HG02759 (cell line): ENCODE results near the gene GATD1.

Experiments
- ATAC-seq: cut with Tn5 transposase; IDR thresholded peaks from one replicate; pipeline ENCODE4 v1.9.1; 2021; ENCODE audit warnings: mild to moderate bottlenecking, moderate library complexity; ENCODE audit not compliant: unreplicated experiment

The GATD1 gene, protein sequence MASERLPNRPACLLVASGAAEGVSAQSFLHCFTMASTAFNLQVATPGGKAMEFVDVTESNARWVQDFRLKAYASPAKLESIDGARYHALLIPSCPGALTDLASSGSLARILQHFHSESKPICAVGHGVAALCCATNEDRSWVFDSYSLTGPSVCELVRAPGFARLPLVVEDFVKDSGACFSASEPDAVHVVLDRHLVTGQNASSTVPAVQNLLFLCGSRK

DNA sequence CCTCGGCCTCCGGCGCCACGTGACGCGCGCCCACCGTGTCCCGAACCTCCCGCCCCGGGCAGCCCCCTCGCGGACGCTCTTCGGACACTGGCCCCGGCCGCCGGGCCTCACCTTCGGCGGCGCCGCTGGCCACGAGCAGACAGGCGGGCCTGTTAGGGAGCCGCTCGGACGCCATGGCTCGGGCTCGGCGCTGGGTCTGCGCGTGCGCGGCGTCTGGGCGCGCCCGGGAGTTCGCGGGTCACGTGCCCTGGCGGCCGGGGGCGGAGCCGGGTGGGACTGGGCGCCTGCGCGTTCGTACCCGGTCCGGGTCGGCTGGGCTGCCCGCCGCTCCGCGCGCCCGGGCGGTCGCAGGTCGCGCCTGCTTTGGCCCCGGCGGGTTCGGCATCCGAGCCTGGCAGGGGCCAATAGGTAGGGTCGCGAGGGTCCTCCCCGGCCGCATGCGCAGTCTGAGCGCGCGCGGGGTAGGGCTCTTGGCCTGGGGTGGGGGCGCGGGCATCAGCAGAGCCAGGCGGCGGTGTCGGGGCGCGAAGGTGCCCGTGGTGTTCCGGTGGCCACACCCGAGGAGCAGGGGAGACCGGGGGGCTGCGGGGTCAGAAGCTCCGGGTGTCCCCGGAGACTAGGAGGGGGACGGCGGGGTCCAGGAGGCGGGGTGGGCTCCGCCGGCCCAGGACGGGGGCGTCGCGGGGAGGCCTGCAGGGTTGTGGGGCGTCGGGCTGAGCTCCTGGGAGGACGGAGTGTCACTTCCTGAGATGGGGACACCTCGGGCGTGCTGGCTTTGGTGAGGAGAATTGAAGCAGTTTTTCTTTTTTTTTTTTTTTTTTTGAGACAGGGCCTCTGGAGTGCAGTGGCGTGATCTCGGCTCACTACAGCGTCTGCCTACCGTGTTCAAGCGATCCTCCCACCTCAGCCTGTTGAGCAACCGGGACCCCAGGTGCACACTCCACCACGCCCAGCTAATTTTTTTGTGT, at the start of gene GATD1:
Gene GATD1, minus strand, starts transcription at position 200 of the 968 bp plus-strand sequence. Its CDS starts 25 bp downstream, at position 175.
- ATAC-seq = peak; percentile 83

DNA sequence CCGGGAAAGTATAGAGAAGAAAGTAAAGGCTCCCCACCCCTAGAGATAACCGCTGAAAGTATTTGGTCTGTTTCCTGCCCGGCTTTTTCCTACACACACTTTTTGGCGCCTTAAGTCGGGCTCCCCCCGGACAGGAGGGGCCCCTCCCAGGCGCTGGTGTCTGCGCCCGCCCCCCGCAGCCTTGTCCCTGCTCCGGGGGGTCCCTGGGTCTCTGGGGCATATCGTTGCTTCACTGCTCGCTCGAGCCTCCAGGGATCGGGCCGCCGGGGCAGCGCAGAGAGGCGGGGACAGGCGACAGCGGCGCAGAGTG, 49.5 kb upstream of the GATD1 start:
- ATAC-seq = no peak

DNA sequence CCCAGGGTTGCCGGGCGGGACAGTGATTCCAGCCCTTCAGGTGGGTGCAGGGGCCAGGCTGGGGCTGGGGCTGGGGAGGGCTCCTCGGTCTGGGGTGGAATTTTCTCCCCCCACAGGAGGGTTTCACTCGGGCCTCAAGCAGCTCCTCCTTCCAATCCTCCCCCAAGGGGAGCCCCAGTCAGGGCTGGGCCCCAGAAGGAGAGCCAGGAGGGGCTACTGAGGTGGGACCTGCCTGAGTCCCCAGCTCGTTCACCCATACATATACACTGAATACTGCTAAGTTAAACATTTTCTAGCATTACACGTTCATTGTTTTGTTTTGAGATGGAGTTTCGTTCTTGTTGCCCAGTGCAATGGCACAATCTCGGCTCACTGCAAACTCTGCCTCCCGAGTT, 48.9 kb upstream of the GATD1 start:
- ATAC-seq = no peak

DNA sequence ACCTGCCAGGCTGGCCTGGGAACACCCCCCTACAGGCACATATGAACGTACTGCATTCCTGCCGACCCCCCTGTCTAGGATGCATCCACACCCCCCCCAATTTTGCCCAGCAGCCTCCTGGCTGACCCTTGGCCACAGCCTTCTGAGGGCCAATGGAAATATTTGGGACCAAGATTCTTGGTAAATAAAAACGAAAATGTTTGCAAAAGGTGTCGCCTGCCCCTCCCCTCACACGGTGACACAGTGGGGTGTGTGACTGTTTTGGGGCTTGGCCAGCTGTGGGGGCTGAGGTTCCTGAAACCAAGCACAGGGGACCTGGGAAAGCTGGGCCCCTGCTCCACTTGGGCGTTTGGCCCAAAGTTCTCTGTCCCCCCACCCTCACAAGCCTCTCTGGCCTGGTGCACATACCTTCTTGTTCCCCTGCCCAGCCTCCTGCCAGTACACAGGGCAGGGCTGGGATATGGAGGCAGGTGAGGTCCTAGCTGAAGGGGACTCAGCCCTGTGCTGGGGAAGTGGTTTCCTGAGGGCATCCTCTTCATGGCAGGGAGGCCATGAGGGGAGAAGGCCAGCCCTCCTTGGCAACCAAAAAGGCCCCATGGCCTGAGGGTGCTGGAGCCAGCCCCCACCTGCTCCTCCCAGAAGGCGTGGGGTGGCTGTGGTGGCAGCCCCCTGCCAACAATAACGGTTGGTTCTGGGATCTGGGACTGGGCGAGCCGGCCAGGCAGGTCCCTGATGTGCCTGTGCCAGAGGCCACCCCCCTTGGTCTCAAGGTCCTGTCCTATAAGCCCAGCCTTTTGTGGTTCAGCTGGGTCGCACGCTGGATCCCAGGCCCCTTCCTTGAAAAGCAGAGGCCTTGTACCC, 48.3 kb upstream of the GATD1 start:
- ATAC-seq = no peak

DNA sequence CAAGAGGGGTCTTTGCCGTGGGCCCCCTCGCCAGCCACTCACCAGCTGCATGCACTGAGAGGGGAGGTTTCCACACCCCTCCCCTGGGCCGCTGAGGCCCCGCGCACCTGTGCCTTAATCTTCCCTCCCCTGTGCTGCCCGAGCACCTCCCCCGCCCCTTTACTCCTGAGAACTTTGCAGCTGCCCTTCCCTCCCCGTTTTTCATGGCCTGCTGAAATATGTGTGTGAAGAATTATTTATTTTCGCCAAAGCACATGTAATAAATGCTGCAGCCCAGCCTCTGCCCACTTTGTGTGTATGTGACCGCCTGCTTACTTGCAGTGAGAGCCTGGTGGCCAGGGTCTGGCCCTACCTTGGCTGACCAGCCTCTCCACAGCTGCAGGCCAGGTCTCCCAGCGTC, 47.7 kb upstream of the GATD1 start:
- no peak for ATAC-seq

DNA sequence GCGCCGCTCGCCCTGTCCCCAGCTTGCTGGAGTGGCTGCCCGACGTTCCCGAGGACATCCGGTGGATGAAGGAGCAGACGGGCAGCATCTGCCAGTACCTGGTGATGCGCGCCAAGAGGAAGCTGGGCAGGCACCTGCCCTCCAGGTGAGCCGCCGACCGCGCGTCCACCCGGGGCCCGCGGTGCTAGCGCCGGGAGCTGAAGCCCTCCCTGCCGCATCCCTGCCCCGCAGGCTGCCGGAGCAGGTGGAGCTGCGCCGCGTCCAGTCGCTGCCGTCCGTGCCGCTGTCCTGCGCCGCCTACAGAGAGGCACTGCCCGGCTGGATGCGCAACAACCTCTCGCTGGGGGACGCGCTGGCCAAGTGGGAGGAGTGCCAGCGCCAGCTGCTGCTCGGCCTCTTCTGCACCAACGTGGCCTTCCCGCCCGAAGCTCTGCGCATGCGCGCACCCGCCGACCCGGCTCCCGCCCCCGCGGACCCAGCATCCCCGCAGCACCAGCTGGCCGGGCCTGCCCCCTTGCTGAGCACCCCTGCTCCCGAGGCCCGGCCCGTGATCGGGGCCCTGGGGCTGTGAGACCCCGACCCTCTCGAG, 47.1 kb upstream of the GATD1 start:
- no peak for ATAC-seq

DNA sequence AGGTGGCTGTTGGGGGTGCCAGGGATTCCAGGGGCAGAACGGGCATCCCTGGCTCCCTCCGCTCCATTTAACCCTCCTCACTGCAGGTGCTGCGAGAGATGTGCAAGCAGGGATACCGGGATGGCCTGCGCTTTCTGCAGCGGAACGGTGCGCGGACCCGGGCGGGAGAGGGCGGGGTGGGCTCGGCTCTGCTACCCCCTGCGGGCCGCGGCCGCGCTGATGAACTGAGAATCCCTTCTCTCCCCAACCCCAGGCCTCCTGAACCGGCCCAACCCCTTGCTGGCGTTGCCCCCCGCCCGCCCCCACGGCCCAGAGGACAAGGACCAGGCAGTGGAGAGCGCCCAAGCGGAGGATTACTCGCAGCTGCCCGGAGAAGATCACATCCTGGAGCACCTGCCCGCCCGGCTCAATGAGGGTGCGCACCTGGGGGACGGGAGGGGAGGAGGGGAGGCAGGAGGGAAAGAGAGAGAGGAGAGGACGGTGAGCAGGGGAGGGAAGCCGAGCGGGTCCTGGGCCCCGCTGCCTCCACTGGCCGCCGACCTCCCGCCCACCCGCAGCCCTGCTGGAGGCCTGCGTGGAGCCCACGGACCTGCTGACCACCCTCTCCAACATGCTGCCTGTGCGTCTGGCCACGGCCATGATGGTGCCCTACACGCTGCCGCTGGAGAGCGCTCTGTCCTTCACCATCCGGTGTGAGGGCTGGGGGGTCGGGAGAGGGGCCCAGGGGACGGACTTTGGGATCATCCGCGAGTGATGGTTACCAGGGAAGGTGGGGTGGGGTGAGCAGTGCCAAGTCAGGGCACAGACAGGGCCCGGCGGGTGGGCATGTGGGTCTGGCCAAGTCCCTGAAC, 46.4 kb upstream of the GATD1 start:
- no peak for ATAC-seq

DNA sequence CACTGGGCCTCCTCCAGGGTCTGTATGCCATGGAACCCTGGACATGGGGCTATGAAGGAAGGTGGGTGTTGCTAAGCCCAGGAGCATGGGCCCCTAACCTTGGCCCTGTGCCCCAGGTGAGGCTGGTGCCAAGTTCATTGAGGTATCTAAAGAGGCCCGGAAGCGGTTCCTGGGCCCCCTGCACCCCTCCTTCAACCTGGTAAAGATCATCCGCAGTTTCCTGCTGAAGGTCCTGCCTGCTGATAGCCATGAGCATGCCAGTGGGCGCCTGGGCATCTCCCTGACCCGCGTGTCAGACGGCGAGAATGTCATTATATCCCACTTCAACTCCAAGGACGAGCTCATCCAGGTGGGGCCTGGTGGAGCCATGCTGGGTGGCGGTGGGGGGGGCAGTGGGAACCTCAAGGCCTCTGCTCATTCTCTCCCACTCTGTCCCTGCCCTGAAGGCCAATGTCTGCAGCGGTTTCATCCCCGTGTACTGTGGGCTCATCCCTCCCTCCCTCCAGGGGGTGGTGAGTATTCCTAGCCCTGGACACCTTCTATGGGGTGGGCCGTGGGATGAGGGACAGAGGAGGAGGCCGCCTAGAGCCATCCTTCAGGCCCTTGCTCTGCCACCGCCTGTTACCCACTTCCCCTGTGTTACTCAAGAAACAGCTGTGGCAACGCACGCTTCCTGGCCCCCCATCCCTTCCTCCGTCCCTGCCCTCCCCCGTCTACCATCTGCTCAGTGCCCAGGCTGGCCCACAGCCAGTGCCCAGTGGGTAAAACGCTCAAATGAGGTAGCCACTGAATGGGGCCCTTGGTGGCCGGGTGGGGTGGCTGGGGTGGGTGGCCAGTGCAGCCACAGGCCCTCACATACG, 44.5 kb upstream of the GATD1 start:
- ATAC-seq = no peak

DNA sequence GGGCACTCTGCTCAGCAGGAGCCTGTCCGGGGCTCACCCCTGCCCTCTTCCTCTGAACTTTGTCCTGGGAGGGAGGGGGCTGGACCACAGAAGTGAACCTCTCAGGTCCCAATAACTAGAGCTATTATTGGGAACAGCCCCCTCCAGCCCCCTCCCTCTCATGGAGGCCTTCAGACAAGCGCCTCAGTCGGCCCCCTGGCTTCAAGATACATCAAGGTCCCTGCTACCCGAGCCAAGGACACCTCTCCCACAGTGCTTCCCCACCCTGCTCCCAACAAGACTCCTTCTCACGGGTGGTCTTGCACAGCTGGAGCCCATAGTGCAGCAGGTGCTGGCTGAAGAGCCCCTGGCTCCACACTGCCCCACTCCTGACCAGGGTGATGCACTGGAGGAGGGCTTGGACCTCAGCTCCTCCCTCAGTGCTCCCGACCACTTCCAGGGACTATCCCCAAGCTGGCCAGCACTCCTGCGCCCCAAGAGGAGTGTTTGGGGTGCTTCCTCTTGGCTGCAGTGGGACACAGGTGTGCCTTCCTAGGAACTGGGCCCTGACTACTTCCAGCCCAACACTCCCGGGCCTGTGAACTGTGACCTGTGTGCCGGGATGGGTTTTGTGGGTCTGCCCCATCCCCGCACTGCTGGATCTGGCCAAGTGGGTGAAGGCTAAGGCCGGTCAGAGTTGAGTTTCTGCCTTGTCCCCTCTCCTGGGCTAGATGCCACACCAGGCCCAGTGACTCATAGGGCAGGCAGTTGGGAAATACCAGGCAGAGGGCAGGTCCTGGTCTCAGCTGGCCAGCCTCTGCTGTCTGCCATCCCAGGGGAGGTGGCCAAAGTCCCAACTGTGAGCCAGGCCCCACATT, 43.6 kb upstream of the GATD1 start:
- ATAC-seq = no peak

DNA sequence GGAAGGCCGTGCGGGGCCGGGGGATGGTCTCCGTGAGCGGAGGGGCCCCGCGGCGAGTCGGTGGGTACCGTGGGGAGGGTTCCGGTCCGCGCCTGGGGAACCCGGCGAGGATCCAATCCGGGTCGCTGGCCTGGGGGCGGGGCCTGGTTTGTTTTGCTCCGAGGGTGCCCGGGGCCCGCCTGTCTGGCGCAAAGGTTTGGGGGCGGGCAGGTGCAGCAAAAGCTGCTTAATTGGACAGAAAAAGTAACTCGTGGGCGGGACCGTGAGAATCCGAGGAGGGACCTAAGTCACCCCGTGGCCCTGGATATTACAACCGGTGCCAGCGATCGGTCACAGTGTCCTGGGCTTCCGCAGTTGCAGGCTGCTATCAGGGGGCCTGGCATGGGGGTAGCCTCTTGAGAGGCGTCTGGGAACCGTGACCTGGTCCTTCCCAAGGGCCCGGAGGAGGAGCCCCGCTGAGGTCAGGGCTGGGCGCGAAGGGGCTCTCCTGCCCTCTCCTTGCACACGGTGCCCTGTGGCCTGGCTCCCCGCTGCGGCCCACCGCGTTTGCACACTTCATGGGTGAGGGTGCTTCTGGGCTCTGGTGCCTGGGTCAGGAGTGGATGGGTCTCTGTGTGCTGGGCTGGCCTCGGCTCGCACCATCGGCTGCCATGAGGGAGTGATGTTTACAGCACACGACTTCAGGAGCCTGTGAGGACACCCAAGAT, 42.8 kb upstream of the GATD1 start:
- peak; percentile 70 for ATAC-seq

DNA sequence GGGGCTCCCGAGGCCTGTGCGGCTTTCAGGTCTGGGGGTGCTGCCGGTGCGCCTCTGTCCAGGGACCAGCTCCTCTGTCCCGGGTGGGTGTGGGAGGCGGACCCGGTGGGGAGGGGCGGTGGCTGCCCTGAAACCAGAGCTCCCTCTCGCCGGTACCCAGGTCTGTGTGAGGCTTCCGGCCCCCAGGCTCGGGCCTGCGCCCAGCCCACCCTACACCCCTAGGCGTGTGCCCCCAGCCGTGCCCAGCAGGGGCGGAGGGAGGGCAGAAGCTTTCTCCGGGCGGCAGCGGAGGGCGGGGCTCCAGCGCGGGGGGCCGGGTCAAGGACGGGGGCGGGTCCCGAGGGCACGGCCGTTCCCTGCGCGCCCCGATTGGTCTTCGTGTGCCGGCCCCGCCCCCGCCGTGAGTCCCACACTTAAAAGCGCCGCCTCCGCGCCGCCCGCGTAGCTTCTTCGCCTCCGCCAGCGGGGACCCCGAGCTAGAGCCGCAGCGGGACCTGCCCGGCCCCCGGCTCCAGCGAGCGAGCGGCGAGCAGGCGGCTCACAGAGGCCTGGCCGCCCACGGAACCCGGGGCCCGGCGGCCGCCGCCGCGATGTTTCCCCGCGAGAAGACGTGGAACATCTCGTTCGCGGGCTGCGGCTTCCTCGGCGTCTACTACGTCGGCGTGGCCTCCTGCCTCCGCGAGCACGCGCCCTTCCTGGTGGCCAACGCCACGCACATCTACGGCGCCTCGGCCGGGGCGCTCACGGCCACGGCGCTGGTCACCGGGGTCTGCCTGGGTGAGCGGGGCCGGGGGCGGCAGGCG, 42.0 kb upstream of the GATD1 start:
- ATAC-seq = peak; percentile 74

DNA sequence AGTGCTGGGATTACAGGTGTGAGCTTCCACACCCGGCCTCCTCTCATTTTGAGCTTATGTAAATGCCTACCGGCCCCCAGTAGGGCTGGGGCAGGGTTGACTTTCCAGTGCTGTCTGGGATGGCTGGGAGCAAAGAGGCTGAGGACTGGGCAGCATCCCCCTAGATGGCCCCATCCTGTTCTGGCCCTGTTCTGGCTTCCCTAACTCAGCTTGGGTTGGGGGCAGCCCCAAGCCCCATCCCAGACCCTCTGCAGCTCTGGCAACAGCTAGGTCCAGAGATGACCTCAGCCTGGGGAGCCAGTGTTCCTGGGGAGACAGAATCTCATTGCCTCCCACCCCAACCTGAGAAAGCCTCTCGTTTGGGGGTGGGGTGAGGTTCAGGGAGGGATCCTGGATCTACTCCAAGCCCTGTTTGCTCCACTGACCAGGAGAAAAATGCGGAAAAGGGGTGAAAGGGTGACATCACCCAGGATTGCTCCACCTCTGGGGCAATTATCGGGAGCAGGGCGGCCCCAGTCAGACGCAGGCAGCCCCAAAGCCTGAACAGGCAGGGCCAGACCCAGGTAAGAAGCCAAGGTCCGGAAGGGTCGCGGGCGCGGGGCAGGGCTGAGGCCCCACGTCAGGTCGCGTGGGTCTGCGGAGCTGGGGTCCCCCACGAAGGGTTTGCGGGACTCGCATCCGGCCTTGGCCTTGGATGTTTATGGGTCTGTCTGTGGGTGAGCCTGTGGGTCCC, 41.3 kb upstream of the GATD1 start, which contains the start of gene PNPLA2:
Gene PNPLA2, plus strand, starts transcription at position 519 of the 733 bp plus-strand sequence. CDS start 805 bp downstream, outside the sequence.
- ATAC-seq = no peak

DNA sequence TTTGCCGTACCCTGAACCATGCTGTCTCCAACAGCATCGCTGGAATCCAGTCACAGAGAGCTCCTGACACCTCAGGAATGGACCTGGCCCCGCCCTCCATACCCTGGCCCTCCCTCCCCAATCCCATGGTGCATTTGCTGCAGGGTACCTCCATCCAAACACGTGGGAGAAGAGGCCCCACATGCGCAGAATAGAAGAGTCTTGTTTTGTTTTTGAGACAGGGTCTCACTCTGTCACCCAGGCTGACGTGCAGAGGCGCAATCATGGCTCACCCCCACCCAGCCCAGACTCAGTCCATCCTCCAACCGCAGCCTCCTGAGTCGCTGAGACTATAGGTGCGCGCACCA, 39.1 kb upstream of the GATD1 start:
- no peak for ATAC-seq

DNA sequence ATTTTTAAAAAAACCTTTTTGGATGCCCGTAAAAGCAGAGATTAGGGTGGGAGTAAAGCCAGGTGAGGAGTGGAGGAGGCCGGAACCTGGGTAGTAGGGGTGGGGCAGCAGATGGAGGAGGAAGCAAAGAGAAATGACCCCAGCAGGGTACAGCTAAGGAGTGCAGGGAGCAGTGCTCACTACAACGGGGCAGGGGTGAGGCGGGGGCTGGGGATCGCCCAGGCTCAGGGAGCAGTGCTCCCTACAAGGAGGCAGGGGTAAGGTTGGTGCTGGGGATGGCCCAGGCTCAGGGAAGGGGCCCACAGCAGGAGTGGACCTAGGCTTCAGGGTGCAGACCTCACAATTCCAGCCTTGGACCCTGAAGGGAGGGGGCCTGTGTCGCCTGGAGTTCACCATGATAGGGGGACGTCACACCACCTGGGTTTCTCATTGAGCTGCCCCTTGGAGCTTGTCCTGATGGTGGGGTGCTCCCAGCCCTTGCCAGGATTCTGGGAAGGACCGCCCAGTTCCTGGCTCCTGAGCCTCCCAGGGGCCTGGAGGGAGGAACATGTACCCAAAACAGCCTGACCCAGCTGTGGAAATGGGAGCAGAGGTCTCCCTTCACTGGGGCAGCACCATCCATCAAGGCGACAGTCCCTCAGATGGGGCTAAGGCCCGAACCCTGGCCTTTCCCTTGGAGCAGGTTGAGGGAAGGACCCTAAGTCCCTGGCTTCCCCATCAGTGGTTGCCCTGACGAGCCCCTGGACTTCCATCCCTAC, 38.6 kb upstream of the GATD1 start:
- no peak for ATAC-seq

DNA sequence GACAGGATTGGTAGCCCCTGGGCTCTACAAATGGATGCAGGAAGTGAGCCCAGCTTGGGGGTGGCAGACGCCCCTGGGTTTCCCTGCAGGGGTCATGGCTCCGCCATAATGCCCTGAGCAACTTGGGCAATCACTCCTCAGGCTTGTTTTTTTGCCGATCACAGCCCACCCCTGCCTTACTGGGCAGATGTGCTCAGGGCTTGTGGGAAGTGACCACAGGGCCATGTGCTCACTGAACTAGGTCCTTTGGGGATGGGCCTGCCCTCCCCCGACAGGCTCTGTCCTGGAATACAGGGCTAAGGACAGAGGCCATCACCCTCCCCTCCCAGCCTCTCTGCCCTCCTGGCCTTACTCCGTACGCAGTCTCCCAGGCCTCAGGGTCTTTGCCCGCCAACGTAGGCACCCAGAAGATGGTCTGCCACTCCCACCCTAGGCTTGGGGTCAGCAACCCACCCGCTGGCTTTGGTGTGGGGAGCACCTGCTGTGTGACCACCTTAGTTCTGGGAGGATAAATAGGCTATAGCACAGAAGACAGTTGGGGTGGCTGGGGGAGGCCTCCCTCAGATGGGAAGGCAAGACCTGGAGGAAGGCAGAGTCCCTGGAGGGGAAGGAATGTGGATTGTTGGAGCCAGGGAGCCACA, 36.3 kb upstream of the GATD1 start:
- no peak for ATAC-seq
